ENCODE measurements around the gene ITGA5. TPM values are rescaled to one million over a fixed set of nuclear protein-coding genes. Genes with fewer than 3 reads are reported as not detected.

ITGA5 gene
- total RNA-seq, 1 donor from 2014 or later: 82.3 TPM

Other genes with a start within 250 kb of the ITGA5 start
- gene SMUG1, start 230.3 kb downstream of the ITGA5 start, total RNA-seq: 25.3 TPM
- gene CBX5, start 139.1 kb downstream of the ITGA5 start, total RNA-seq: 77.9 TPM
- 694 TPM for gene HNRNPA1, start 138.5 kb downstream of the ITGA5 start, total RNA-seq
- 7.7 TPM for gene NFE2, start 118.3 kb downstream of the ITGA5 start, total RNA-seq
- gene COPZ1, start 94.1 kb downstream of the ITGA5 start, total RNA-seq: 72.5 TPM
- 0.53 TPM for gene GPR84, start 54.8 kb downstream of the ITGA5 start, total RNA-seq
- 12.0 TPM for gene ZNF385A, start 34.5 kb downstream of the ITGA5 start, total RNA-seq
- not detected for gene GTSF1, start 54.3 kb upstream of the ITGA5 start, total RNA-seq
- 27.8 TPM for gene NCKAP1L, start 78.5 kb upstream of the ITGA5 start, total RNA-seq
- 4.5 TPM for gene PDE1B, start 130.3 kb upstream of the ITGA5 start, total RNA-seq
- 21.4 TPM for gene PPP1R1A, start 169.4 kb upstream of the ITGA5 start, total RNA-seq
- not detected for gene LACRT, start 215.6 kb upstream of the ITGA5 start, total RNA-seq
- not detected for gene DCD, start 229.1 kb upstream of the ITGA5 start, total RNA-seq